ENCODE results near the gene SMKR1. TPM values are rescaled to one million over a fixed set of nuclear protein-coding genes. Genes with fewer than 3 reads are reported as not detected.

SMKR1 gene
- total RNA-seq, 2 experiments from 2014 or later: 2.6 to 3.6 TPM

DNA sequence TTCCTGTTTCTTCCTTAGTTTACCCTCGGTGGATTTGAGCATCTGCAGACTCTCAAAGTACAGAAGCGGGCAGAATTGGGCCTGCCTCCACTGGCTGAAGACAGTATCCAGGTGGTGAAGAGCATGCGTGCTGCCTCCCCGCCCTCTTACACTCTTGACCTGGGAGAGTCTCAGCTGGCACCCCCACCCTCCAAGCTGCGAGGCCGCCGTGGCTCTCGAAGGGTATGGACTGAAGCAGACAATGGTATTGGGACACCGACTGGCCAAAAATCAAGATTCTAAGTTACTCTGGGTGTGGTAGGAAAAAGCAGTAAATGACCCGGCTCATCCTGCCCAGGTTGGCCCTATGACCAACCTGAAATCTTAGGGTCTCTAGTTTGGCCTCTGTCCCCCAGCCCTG is 45.9 kb upstream of the SMKR1 start:
- Mint-ChIP-seq H3K27ac (no peak overlapping the region), H3K4me3 (no peak overlapping the region), H3K27me3 (no peaks in the 10 kb centered on the region), H3K36me3 (ENCODE audit: low read depth) (peaks cover 15% of the 10 kb centered on the region), H3K4me1 (ENCODE audit: low read depth) (no peaks in the 10 kb centered on the region), H3K9me3 (no peaks in the 10 kb centered on the region)
- TF ChIP-seq, protein P1, sequence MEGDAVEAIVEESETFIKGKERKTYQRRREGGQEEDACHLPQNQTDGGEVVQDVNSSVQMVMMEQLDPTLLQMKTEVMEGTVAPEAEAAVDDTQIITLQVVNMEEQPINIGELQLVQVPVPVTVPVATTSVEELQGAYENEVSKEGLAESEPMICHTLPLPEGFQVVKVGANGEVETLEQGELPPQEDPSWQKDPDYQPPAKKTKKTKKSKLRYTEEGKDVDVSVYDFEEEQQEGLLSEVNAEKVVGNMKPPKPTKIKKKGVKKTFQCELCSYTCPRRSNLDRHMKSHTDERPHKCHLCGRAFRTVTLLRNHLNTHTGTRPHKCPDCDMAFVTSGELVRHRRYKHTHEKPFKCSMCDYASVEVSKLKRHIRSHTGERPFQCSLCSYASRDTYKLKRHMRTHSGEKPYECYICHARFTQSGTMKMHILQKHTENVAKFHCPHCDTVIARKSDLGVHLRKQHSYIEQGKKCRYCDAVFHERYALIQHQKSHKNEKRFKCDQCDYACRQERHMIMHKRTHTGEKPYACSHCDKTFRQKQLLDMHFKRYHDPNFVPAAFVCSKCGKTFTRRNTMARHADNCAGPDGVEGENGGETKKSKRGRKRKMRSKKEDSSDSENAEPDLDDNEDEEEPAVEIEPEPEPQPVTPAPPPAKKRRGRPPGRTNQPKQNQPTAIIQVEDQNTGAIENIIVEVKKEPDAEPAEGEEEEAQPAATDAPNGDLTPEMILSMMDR (IDR thresholded peaks at IDR 0.05): no peak
- ChIA-PET CTCF (no interaction called here), POLR2A (no interaction called here)
- no peak for ATAC-seq
- DNase-seq: no peak
- intact Hi-C loops (cut with micrococcal nuclease): no loop called here

DNA sequence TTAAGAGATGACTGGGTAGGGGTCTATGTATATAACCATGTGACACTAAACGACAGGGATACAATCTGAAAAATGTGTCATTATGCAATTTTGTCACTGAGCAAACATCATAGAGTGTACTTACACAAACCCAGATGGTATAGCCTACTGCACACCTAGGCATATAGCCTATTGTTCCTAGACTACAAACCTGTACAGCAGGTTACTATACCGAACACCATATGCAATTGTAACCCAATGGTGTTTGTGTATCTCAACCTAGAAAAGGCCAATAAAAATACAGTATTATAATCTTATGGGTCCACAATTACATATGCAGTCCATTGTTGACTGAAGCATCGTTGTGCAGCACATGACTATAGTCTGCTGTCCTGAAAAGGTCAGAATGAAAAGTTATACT is 45.2 kb upstream of the SMKR1 start:
- H3K27ac Mint-ChIP-seq: no peak overlapping the region
- ChIA-PET POLR2A (no interaction called here), CTCF (no interaction called here)
- H3K4me1 Mint-ChIP-seq (ENCODE audit: low read depth): no peaks in the 10 kb centered on the region
- no peak overlapping the region for H3K4me3 Mint-ChIP-seq
- H3K36me3 Mint-ChIP-seq (ENCODE audit: low read depth): peaks cover 15% of the 10 kb centered on the region
- intact Hi-C loops (cut with micrococcal nuclease): no loop called here
- DNase-seq (no peak), ATAC-seq (no peak)
- no peaks in the 10 kb centered on the region for H3K9me3 Mint-ChIP-seq
- no peaks in the 10 kb centered on the region for H3K27me3 Mint-ChIP-seq
- TF ChIP-seq, protein P1 (IDR thresholded peaks at IDR 0.05): no peak

DNA sequence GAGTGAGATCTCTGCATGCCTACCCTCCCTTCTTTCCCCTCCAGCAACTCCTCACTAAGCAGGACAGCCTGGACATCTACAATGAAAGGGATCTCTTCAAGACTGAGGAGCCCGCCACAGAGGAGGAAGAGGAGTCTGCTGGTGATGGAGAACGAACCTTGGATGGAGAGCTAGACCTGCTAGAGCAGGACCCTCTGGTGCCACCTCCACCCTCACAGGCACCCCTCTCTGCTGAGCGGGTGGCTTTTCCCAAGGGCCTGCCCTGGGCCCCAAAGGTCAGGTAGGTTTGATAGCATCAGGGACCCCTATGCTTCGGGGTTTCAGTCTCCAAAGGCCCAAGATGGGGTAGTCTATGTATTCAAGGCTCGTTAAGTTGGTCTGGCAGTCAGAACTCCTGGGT is 44.2 kb upstream of the SMKR1 start:
- H3K36me3 Mint-ChIP-seq (ENCODE audit: low read depth): peaks cover 14% of the 10 kb centered on the region
- no peaks in the 10 kb centered on the region for H3K4me1 Mint-ChIP-seq (ENCODE audit: low read depth)
- DNase-seq: no peak
- H3K27ac Mint-ChIP-seq: no peak overlapping the region
- TF ChIP-seq, protein P1 (IDR thresholded peaks at IDR 0.05): no peak
- ATAC-seq: no peak
- no peaks in the 10 kb centered on the region for H3K9me3 Mint-ChIP-seq
- no peaks in the 10 kb centered on the region for H3K27me3 Mint-ChIP-seq
- ChIA-PET POLR2A (no interaction called here), CTCF (no interaction called here)
- intact Hi-C loops (cut with micrococcal nuclease): no loop called here
- no peak overlapping the region for H3K4me3 Mint-ChIP-seq

GRCh38 chr7:129461809-129462208 is 40.5 kb upstream of the SMKR1 start:
- POLR2A ChIA-PET: interaction anchor here (1.6 kb wide), 1 partner anchor 10 kb away, joined by 3 read pairs; no protein-coding TSS in a partner anchor
- CTCF ChIA-PET: interaction anchor here (1.3 to 2.7 kb wide), 2 partner anchors 10 to 94 kb away, joined by 5 to 10 read pairs; no protein-coding TSS in a partner anchor
- intact Hi-C loops (cut with micrococcal nuclease): no loop called here
- DNase-seq (no peak), ATAC-seq (no peak)
- Mint-ChIP-seq H3K27me3 (no peaks in the 10 kb centered on the region), H3K4me3 (no peak overlapping the region), H3K9me3 (no peaks in the 10 kb centered on the region), H3K4me1 (ENCODE audit: low read depth) (no peaks in the 10 kb centered on the region), H3K36me3 (ENCODE audit: low read depth) (peaks cover 10% of the 10 kb centered on the region), H3K27ac (no peak overlapping the region)
- TF ChIP-seq, protein P1 (IDR thresholded peaks at IDR 0.05): no peak

DNA sequence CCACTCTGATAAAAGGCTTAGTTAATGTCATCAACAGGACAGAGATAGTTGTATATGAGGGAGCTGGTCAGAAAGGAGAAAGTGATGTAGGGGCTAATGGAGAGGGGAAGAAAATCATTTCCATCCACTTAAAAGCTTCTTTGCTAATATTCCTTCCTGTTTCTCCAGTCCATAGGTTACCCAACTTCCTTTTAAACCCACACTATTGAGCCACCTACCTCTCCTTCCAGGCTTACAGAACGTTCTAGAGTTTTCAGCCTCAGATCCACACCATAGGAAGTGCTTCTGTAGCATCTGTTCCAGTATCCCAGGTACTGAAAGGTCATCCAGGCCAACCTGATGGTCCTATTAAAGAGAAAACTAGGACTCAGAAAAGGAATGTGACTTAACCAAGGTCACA is 39.9 kb upstream of the SMKR1 start:
- intact Hi-C loops (cut with micrococcal nuclease): no loop called here
- H3K4me3 Mint-ChIP-seq: no peak overlapping the region
- ChIA-PET POLR2A (no interaction called here), CTCF (interaction anchor here (1.3 to 2.7 kb wide), 2 partner anchors 9 to 95 kb away, joined by 5 to 10 read pairs; no protein-coding TSS in a partner anchor)
- TF ChIP-seq, protein P1 (IDR thresholded peaks at IDR 0.05): no peak
- DNase-seq (no peak), ATAC-seq (no peak)
- H3K4me1 Mint-ChIP-seq (ENCODE audit: low read depth): no peaks in the 10 kb centered on the region
- H3K27ac Mint-ChIP-seq: no peak overlapping the region
- H3K27me3 Mint-ChIP-seq: no peaks in the 10 kb centered on the region
- no peaks in the 10 kb centered on the region for H3K9me3 Mint-ChIP-seq
- H3K36me3 Mint-ChIP-seq (ENCODE audit: low read depth): peaks cover 10% of the 10 kb centered on the region

All from activated CD8-positive, alpha-beta T cell treated with anti-CD3 and anti-CD28 coated beads for 36 hours (primary cell).